ENCODE measurements around the gene TTC23.

Gene TTC23

GRCh38 chr15:99135194-99135593 lies 114.2 kb downstream of the TTC23 start:
- peak; percentile 58 for DNase-seq

GRCh38 chr15:99134317-99134821 lies 115.0 kb downstream of the TTC23 start:
- DNase-seq: no peak

- no peak for DNase-seq
These were observed 116.6 kb downstream of the TTC23 start for GRCh38 chr15:99132634-99133287.

DNA sequence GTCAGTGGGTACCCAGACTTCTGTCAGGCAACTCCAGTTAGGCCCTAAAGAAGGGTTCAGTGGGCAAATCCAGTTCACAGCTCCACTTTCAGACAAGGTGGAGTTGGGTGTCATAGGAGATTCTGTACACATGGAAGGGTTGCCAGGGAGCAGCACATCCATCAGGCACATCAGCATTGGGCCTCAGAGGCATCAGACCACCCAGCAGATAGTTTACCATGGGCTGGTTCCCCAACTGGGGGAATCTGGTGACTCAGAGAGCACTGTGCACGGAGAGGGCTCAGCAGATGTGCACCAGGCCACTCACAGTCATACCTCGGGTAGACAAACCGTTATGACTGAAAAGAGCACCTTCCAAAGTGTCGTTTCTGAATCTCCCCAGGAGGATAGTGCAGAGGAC lies 117.3 kb downstream of the TTC23 start:
- no peak for DNase-seq

DNA sequence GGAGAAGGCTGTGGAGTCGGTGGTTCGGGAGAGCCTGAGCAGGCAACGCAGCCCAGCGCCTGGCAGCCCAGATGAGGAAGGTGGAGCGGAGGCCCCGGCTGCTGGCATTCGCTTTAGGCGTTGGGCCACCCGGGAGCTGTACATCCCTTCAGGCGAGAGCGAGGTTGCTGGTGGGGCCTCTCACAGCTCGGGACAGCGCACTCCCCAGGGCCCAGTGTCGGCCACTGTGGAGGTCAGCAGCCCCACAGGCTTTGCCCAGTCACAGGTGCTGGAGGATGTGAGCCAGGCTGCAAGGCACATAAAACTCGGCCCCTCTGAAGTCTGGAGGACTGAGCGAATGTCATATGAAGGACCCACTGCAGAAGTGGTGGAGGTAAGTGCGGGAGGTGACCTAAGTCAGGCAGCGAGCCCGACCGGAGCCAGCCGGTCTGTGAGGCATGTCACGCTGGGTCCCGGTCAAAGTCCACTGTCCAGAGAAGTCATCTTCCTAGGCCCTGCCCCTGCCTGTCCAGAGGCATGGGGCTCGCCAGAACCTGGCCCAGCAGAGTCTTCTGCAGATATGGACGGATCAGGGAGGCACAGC lies 117.8 kb downstream of the TTC23 start:
- DNase-seq: no peak

DNA sequence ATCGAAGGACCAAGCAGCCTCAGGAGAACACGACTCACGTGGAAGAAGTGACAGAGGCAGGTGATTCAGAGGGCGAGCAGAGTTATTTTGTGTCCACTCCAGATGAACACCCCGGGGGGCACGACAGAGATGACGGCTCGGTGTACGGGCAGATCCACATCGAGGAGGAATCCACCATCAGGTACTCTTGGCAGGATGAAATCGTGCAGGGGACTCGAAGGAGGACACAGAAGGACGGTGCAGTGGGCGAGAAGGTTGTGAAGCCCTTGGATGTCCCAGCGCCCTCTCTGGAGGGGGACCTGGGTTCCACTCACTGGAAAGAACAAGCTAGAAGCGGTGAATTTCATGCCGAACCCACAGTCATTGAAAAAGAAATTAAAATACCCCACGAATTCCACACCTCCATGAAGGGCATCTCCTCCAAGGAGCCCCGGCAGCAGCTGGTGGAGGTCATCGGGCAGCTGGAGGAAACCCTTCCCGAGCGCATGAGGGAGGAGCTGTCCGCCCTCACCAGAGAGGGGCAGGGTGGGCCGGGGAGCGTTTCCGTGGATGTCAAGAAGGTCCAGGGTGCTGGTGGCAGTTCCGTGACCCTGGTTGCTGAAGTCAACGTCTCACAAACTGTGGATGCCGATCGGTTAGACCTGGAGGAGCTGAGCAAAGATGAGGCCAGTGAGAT lies 118.5 kb downstream of the TTC23 start:
- no peak for DNase-seq

GRCh38 chr15:99130314-99130713 lies 119.1 kb downstream of the TTC23 start:
- peak; percentile 42 for DNase-seq

- DNase-seq: no peak
These were observed 119.7 kb downstream of the TTC23 start for GRCh38 chr15:99129644-99130043.

DNA sequence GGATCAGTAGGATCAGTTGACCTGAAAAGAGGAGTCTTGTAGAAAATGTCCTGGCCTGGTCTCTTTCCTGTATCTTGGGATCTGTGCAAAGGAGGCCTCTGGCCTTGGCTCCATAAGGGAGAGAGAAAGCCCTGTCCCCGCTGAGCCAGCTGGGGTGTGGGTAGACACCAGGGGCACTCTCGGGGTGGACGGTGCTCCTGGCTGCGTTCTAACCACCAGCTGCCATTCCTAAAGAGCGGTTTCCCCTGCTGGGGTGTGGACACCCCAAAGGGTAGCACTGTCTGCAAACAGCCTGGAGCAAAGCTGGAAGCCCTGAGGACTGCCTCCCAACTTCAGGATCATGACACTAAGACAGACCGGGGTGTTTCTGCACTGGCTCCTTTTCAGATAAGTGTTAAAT lies 121.0 kb downstream of the TTC23 start:
- DNase-seq: no peak

GRCh38 chr15:99127773-99128172 lies 121.6 kb downstream of the TTC23 start:
- DNase-seq: no peak

DNA sequence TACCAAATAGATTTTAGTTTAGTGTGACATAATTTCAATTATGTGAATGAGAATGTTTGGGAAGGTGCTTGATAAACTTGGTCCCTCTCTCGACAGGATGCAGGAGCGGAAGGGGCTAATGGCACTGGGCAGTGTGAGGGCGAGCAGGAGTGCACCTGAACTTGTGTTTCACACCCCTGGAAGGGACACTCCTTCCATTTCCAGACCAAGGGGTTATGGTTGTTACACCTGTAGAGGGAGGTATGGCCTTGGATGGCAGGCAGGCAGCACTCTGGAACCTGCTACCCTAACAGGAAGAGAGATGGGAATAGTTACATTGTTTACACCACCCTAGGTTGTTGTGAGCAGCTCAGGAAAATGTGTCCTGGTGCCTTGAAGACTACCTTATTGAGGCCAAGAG lies 122.5 kb downstream of the TTC23 start:
- no peak for DNase-seq

- DNase-seq: no peak
These were observed 123.2 kb downstream of the TTC23 start for GRCh38 chr15:99126131-99126588.

DNA sequence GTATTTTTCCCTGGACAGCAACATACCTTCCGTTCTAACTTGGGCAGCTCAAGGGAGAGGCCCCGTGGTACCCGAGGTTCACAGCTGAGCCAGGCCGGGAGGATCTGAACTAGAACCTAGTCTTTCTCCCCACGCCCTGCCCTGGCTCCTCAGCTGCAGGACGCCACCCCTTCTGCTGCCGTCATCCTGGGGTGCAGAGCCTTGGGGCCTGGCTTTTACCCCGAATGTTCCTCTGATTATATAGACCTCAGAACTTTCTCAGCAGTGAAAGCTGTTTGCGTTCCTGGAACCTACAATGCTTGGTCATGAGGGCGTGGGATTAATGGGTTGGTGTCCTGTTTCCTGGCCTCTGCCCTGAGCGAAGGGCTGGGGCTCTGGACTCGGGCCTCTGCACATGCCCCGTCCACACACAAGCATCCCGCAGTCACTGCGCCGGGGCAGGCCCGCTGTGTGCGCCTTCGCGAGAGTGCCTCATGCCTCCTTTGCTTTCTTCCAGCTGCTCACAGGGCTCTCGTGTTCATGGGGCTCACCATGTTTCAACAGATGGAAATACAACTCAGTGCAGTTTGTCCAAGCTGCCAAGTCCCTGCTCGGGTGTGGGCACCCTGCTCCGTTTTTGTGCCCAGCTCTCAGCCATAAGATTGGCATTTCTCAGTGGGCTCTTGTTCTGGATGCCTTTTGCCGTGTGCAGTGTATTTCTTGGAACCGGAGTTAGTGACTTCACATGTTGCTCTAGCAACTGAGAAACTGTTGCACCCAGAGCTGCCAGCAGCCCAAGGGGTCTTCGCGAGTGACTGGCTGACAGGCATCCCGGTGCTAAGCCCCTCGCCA lies 124.1 kb downstream of the TTC23 start:
- DNase-seq: no peak

- no peak for DNase-seq
These were observed 124.7 kb downstream of the TTC23 start for GRCh38 chr15:99124641-99125040.

DNA sequence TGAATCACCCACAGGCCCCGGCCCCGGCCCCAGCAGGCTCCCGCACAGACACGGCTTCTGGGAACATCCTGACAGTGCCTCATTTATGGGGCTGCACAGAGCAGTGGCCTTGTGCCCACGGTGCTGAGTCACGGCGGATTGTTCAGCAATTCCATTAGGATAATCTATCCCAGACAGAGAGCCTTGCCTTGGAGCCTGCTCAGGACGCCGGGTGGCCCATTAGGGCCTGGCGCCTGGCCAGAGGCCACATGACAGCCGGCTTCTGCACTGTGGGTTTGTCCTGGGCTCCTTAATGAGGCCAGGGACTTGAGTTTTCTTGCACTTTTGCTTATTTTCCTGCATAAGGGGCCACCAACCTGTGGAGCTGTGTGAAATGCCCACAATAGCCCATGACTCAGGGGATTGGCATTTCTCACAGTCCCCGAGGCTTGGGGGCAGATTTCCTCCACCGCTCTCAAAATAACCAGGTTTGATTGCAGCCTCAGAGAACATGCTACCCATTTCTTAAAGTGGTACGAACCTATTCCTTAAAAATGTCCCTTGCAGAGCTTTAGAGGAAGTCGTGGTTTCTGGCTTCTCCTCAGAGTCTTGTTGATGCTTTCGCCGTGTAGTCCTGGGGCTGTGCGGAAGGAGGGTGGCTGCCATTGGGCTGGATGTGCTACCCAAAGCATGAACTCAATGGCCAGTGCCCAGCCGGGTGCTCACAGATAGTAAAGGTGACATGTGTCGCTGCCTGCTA lies 125.5 kb downstream of the TTC23 start:
- DNase-seq: peak; percentile 99

- DNase-seq: no peak
These were observed 126.3 kb downstream of the TTC23 start for GRCh38 chr15:99122831-99123712.

DNA sequence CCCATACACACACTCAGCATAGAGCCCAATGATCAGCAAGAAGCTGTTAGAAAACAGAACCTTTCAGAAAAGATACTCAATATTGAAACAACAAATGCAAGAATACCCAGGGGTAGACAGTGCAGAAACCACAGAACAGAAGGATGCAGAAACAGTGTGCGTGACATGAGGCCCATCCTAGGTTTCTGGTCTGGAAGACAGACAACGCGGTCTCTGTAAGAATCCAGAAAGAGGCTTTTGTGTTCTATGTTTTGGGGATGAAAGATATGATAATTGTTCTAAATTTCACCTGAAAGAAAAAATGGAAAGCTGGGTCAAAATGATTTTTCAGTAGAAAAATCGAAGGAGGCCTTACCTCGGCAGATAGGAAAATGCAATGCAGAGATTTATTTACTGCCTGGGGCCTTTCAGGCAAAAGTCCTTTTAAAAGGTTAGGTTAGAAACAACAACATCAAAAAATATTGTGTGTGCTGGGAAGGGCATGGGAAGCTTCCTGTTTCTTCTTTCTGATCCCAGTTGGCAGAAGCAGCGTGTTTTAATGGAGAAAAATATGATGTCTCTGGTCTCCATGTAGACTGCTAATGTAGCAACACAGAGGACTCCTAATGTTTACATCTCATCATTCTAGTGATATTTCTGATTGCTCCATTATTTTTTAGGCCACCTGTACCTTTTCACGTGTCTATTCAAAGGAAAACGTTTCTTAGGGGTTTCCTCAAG lies 127.5 kb downstream of the TTC23 start:
- no peak for DNase-seq

DNA sequence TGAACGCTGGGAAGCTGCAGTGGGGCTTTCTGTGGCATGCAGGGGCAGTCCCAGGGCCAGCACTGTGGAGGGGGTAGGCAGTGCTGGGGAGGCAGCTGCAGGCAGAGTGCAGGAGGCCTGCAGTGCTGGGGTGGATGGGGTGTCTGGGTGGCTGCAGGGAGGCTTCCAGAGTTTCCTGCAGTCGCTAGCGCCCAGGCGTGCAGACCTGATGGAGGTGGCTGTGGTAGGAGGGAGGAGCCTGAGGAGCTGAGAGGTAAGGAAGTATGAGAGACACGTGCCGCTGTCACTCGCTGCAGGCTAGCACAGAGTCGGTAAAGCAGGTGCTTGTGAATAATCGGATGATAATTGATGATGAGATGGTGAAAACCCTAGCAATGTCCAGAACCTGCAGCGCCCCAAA lies 128.2 kb downstream of the TTC23 start:
- DNase-seq: no peak

DNA sequence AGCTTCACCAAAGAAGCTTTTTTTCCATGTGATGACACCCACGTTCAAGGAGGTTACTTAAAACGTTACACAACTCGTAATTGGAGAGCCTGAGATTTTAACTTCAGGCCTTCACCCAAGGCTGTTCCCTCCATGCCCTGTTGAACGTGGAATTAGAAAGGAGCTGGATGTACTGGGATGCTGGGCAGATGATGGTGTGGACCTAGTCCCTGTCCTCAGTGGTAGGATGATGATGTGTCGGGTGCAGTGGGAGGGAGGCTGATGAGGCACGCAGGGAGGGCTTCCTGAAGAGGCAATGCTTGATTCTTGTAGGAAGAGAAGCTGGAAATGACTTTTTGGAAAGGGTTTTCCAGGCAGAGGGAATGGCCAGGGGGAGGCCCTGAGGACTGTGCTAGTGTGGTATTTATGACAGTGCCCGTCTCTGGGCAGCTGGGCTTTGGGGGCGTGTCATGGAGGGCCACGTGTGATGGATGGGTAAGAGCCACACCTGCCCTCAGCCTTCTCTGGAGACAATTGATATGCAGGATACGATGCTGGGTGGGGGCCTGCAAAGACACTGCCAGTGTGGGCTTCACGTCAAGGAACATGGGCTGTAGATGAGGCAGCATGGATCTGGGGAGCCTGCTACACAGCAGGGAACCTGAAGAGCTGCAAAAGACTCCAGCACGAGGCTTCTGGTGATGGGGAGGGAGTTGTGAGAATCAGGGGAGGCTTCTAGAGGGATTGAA lies 129.2 kb downstream of the TTC23 start:
- DNase-seq: no peak

All from fibroblast of skin of back (primary cell).